GM12872 (cell line): Measurements from ENCODE around the gene ABCG2.

Experiments
- CTCF ChIP-seq: IDR thresholded peaks from 3 replicates; pipeline ENCODE4 v1.5.1; 2011; ENCODE audit warnings: low read depth, mild to moderate bottlenecking, low read length, moderate library complexity; ENCODE audit not compliant: insufficient read depth

Gene ABCG2

GRCh38 chr4:88109123-88109881 is 49.1 kb downstream of the ABCG2 start:
- no peak for TF ChIP-seq CTCF

- no peak for TF ChIP-seq CTCF
Measured at GRCh38 chr4:88108747-88109122, 49.7 kb downstream of the ABCG2 start.

- TF ChIP-seq CTCF: no peak
Measured at GRCh38 chr4:88107406-88108107, 50.9 kb downstream of the ABCG2 start.

- no peak for TF ChIP-seq CTCF
Measured at GRCh38 chr4:88106205-88106604, 52.2 kb downstream of the ABCG2 start.

GRCh38 chr4:88104902-88105610 is 53.4 kb downstream of the ABCG2 start:
- TF ChIP-seq CTCF: no peak

GRCh38 chr4:88102026-88102425 is 56.4 kb downstream of the ABCG2 start:
- no peak for TF ChIP-seq CTCF

GRCh38 chr4:88101165-88101564 is 57.3 kb downstream of the ABCG2 start:
- TF ChIP-seq CTCF: no peak
